ENCODE results near the gene FCGR2B.
A peak's percentile ranks its signal among the peaks of the same experiment; 100 is the strongest.
"Not testable (repeated sequence)": the region's sequence is repeated elsewhere in the genome, so short reads cannot be mapped to it uniquely, and the experiment has no call there.

FCGR2B gene

DNA sequence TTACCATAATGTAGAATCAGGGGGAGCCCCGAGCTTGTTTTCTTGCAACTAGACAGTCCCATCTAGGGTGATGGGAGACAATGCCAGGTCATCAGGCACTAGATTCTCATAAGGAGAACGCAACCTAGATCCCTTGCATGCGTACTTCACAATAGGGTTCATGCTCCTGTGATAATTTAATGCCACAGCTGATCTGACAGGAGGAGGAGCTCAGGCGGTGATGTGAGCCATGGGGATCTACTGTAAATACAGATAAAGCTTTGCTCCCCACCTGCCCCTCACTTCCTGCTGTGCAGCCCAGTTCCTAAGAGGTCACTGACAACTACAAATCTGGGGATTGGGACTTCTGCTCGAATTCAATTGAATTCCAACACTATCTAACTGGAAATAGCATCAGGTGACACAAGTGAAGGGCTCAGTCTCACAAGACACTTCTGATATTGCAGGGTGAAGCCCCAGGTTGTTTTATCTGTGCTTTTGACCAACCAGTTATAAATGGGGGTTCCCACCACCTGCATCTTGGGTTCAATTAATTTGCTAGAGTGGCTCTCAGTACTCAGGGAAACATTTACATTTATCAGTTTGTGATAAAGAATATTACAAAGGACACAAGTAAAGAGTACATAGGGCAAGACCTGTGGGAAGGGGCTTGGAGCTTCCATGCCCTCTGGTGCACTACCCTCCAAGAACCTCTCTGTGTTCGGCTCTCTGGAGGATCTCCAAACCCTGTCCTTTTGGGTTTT is 24.5 kb upstream of the FCGR2B start:
- not testable (repeated sequence) for H3K27me3 Mint-ChIP-seq; H3K27ac Mint-ChIP-seq; ATAC-seq; H3K36me3 Mint-ChIP-seq (ENCODE audit: low read depth); H3K4me3 Mint-ChIP-seq; H3K9me3 Mint-ChIP-seq; DNase-seq
- H3K4me1 Mint-ChIP-seq = peaks cover 24% of the 10 kb centered on the region

DNA sequence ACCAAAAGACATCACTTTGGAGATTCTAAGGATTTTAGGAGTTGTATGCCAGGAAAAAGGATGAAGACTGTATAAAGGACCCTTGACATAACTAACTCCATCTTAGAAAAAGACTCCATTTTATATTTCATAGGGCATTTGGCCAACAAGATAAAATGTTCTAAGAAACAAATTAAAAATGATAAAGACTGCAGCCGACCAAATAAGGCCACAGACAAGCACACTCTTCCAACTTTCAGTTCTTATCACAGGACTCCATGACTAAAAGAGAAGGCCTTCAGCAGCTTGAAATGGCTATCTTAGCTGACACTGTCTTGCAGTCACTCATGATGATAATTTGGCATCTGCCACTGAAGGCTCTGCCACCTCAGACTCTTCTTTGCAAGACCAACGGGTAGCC is 23.7 kb upstream of the FCGR2B start:
- H3K36me3 Mint-ChIP-seq (ENCODE audit: low read depth); ATAC-seq; H3K27me3 Mint-ChIP-seq; DNase-seq; H3K9me3 Mint-ChIP-seq; H3K4me3 Mint-ChIP-seq; H3K27ac Mint-ChIP-seq: not testable (repeated sequence)
- H3K4me1 Mint-ChIP-seq = peaks cover 25% of the 10 kb centered on the region

DNA sequence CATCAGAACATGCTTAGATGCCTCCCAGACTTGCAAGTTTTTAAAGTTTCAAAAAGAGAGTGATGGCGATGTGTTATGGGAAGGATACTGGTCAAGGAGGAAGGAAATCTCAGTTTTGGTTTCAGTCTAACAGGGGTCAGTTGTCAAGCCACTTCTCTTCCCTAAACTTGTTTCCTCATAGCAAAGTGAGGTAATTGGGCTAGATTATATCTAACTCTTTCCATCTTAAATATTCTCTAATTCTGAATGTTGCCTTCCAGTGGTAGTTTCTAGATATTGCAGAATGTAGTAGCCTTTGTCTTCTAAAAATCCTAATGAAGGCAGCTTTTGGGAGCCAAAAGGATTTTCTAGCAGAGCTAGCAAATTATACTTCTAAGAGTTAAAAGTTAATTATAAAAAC is 20.2 kb upstream of the FCGR2B start:
- not testable (repeated sequence) for H3K4me3 Mint-ChIP-seq; DNase-seq; H3K9me3 Mint-ChIP-seq; H3K27ac Mint-ChIP-seq; ATAC-seq; H3K27me3 Mint-ChIP-seq; H3K36me3 Mint-ChIP-seq (ENCODE audit: low read depth)
- peaks cover 13% of the 10 kb centered on the region for H3K4me1 Mint-ChIP-seq

- not testable (repeated sequence) for H3K27me3 Mint-ChIP-seq; DNase-seq; H3K4me3 Mint-ChIP-seq; H3K9me3 Mint-ChIP-seq; ATAC-seq; H3K27ac Mint-ChIP-seq; H3K36me3 Mint-ChIP-seq (ENCODE audit: low read depth)
- peaks cover 14% of the 10 kb centered on the region for H3K4me1 Mint-ChIP-seq
These were observed 19.3 kb upstream of the FCGR2B start for GRCh38 chr1:161643481-161644208.

DNA sequence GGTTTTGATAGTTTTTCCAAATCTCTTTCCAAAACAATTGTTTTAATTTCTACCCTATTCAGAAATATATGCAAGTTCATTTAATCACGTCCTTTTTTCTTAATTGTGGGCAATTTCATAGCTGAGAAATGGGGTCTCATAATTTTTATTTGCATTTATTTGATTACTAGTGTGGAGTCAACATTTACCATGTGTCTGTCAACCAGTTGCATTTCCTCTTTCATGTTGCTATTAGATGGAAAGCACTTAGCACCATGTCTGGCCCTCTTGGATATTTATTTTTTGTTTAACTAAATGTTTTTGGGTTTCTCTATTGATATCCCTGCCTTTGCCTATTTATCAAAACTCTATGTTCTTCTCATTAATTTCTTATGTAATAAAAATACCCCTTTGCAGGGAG is 18.1 kb upstream of the FCGR2B start:
- not testable (repeated sequence) for H3K27ac Mint-ChIP-seq, H3K9me3 Mint-ChIP-seq, ATAC-seq

DNA sequence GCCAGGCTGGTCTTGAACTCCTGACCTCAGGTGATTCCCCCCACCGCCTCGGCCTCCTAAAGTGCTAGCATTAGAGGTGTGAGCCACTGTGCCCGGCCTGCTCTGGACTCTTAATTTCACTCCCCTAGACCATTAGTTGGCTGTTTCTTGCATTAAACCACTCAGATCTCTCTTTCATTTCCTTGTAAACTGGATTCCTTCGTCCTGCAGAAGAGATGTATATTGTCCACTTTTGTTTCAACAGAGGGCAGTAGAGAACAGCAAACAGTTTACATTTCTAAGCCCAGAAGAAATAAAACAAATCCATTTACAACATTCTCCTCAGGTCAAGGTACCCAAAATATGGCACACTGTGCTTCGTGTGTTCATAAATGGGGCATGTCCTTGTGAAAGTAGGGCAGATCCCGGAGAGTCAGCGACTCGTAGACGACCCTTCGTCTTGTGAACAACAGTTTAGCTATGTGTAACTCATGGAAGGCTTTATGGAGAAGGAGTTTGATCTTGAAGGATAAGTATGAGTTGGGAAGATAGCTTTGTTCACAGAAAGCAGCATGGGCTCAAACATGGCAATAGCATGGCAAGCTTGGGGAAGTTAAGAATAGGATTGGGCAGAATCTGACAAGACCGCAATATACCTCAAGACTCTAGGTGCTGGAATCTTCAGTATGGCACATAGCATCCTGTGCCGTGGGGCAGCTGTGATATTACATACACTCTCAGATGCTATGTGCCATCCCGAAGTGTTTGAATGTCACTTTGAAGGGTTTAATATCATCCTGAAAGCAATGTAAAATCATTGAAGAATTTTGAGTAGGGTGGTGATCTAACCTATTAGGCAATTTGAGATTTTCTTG is 15.2 kb upstream of the FCGR2B start:
- H3K4me3 Mint-ChIP-seq; DNase-seq; H3K9me3 Mint-ChIP-seq; H3K27me3 Mint-ChIP-seq; H3K4me1 Mint-ChIP-seq; H3K36me3 Mint-ChIP-seq (ENCODE audit: low read depth); H3K27ac Mint-ChIP-seq: not testable (repeated sequence)
- peak; percentile 40 for ATAC-seq

More for the DNA sequence above, 18.1 kb upstream of the FCGR2B start:
- not testable (repeated sequence) for DNase-seq; H3K4me3 Mint-ChIP-seq; H3K36me3 Mint-ChIP-seq (ENCODE audit: low read depth); H3K27me3 Mint-ChIP-seq
- peaks cover 14% of the 10 kb centered on the region for H3K4me1 Mint-ChIP-seq

DNA sequence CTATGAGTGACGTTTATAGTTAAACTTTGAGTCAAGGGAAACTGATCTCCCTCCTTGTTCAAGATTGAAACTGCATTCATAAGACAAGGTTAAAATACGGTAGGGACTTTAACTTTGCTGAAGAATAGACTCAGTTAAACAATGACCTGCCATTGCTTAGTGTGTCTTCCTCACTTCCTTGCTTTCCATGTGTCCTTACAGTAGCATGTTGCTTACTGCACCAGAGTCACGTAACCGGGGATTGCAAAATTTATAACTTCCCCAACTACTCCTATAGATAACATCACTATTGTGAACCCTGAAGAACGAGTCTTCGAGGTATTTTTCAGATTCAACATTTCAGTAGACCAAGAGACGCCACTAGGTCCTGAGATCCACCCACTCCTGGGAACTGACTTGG is 9.4 kb upstream of the FCGR2B start:
- not testable (repeated sequence) for H3K4me3 Mint-ChIP-seq; H3K27me3 Mint-ChIP-seq; H3K27ac Mint-ChIP-seq; H3K4me1 Mint-ChIP-seq; DNase-seq; H3K9me3 Mint-ChIP-seq; H3K36me3 Mint-ChIP-seq (ENCODE audit: low read depth); ATAC-seq

DNA sequence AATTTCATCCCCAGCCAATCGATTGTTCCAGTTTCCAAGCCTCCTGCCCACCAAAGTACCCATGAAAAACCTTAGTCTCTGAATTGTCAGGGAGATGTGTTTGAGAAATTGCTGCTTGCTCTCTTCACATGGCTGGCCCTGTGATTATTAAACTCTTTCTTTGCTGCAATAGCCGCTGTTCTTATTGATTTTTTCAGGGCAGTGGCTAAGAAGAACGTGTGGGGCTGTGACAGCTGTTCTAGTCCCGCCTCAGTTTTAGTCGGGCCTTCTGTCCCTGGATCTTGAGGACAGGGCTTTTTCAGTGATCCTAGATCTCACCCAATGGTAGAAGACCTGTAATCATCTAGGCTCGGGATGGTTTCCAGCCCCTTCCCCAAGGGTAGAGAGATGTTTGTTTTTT is 9.0 kb upstream of the FCGR2B start:
- H3K9me3 Mint-ChIP-seq; H3K36me3 Mint-ChIP-seq (ENCODE audit: low read depth); H3K4me1 Mint-ChIP-seq; DNase-seq; H3K27ac Mint-ChIP-seq; ATAC-seq; H3K4me3 Mint-ChIP-seq; H3K27me3 Mint-ChIP-seq: not testable (repeated sequence)

- not testable (repeated sequence) for H3K4me3 Mint-ChIP-seq; H3K9me3 Mint-ChIP-seq; H3K27ac Mint-ChIP-seq; ATAC-seq; DNase-seq; H3K36me3 Mint-ChIP-seq (ENCODE audit: low read depth); H3K27me3 Mint-ChIP-seq; H3K4me1 Mint-ChIP-seq
These were observed 4.4 kb upstream of the FCGR2B start for GRCh38 chr1:161658524-161658923.

GRCh38 chr1:161661660-161662311 is 1.2 kb upstream of the FCGR2B start:
- not testable (repeated sequence) for H3K4me3 Mint-ChIP-seq; DNase-seq; H3K36me3 Mint-ChIP-seq (ENCODE audit: low read depth); H3K4me1 Mint-ChIP-seq; H3K9me3 Mint-ChIP-seq; H3K27ac Mint-ChIP-seq; ATAC-seq; H3K27me3 Mint-ChIP-seq

DNA sequence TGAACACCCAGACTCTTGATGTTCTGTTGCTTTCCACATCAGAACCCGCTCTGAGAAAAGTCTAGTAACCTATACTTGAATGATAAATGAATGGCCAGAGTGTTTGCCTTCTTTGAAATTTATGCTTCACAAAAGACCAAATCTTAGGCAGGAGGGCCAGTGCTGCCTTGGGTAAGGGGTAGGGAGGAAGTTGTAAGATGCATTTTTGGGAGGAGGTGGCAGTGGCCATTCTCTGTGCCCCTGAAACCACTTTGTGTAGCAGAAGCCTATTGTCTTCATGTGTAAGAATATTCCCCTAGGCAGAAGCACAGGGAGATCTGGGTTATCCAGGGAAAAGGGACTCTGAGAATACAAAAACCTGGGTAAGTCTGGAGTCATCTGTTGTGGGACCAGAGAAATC is 626 bp downstream of the FCGR2B start:
- H3K9me3 Mint-ChIP-seq; H3K4me3 Mint-ChIP-seq; H3K27me3 Mint-ChIP-seq; ATAC-seq; H3K36me3 Mint-ChIP-seq (ENCODE audit: low read depth); H3K27ac Mint-ChIP-seq; H3K4me1 Mint-ChIP-seq; DNase-seq: not testable (repeated sequence)

DNA sequence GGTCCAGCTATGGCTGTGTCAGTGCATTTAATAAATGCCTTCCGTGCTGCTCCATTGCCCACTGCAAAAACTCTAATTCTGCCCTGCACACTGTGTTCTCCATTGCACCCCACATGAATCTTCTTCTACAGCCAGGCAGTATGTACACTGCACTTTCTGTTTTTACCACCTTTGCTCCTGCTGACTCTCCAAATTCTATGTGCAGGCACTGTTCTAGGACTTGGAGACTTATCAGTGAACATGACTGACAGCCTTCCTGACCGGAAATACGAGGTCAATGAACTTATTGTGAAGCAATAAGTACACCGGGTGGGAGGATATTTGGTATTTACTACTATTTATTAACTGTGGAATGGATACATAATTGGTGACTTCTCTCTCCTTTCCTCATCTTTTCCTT is 1.7 kb downstream of the FCGR2B start:
- ATAC-seq; H3K9me3 Mint-ChIP-seq; H3K27ac Mint-ChIP-seq; H3K4me1 Mint-ChIP-seq; H3K36me3 Mint-ChIP-seq (ENCODE audit: low read depth); H3K27me3 Mint-ChIP-seq; DNase-seq; H3K4me3 Mint-ChIP-seq: not testable (repeated sequence)

GRCh38 chr1:161671045-161672020 is 8.4 kb downstream of the FCGR2B start:
- not testable (repeated sequence) for H3K27me3 Mint-ChIP-seq; DNase-seq; H3K9me3 Mint-ChIP-seq; H3K4me3 Mint-ChIP-seq; H3K36me3 Mint-ChIP-seq (ENCODE audit: low read depth)
- peaks cover 15% of the 10 kb centered on the region for H3K4me1 Mint-ChIP-seq
- peak overlapping the region; percentile 55 for H3K27ac Mint-ChIP-seq
- ATAC-seq = peak; percentile 68

All from activated naive CD8-positive, alpha-beta T cell treated with anti-CD3 and anti-CD28 coated beads, Interleukin-2, amount 50 U/mL, for 24 hours (primary cell).